Measurements from ENCODE around the gene KCNJ16.

Gene KCNJ16

GRCh38 chr17:70091005-70091568 is 16.1 kb downstream of the KCNJ16 start:
- ChIA-PET POLR2A (ENCODE audit: low non-redundant PET) (no interaction called here), CTCF (no interaction called here)
- no peak overlapping the region for H3K27ac ChIP-seq
- no peak for DNase-seq (ENCODE audit: low spot score)
- TF ChIP-seq CTCF (conservative IDR thresholded peaks at IDR 0.05; ENCODE audit: low read depth), result no peak

GRCh38 chr17:70091696-70092095 is 16.7 kb downstream of the KCNJ16 start:
- ChIA-PET CTCF (no interaction called here), POLR2A (ENCODE audit: low non-redundant PET) (no interaction called here)
- DNase-seq (ENCODE audit: low spot score), result no peak
- no peak for TF ChIP-seq CTCF (conservative IDR thresholded peaks at IDR 0.05; ENCODE audit: low read depth)
- no peak overlapping the region for H3K27ac ChIP-seq

- DNase-seq (ENCODE audit: low spot score), result no peak
- ChIA-PET CTCF (interaction anchor here (1.0 kb wide), 1 partner anchor 12 kb away, joined by 3 read pairs; no protein-coding TSS in a partner anchor), POLR2A (ENCODE audit: low non-redundant PET) (no interaction called here)
- H3K27ac ChIP-seq, result no peak overlapping the region
- no peak for TF ChIP-seq CTCF (conservative IDR thresholded peaks at IDR 0.05; ENCODE audit: low read depth)
Measured at GRCh38 chr17:70093163-70093562, 18.1 kb downstream of the KCNJ16 start.

GRCh38 chr17:70095455-70095854 is 20.4 kb downstream of the KCNJ16 start:
- no peak overlapping the region for H3K27ac ChIP-seq
- ChIA-PET POLR2A (ENCODE audit: low non-redundant PET) (no interaction called here), CTCF (interaction anchor here (0.7 kb wide), 1 partner anchor 441 kb away, joined by 3 read pairs; no protein-coding TSS in a partner anchor)
- TF ChIP-seq CTCF (conservative IDR thresholded peaks at IDR 0.05; ENCODE audit: low read depth), result no peak
- no peak for DNase-seq (ENCODE audit: low spot score)

GRCh38 chr17:70096861-70097260 is 21.8 kb downstream of the KCNJ16 start:
- CTCF ChIA-PET, result no interaction called here
- H3K27ac ChIP-seq, result no peak overlapping the region

GRCh38 chr17:70098030-70098429 is 23.0 kb downstream of the KCNJ16 start:
- POLR2A ChIA-PET (ENCODE audit: low non-redundant PET), result no interaction called here
- DNase-seq (ENCODE audit: low spot score), result no peak
- CTCF ChIA-PET, result no interaction called here
- TF ChIP-seq CTCF (conservative IDR thresholded peaks at IDR 0.05; ENCODE audit: low read depth), result no peak
- H3K27ac ChIP-seq, result no peak overlapping the region

More at GRCh38 chr17:70096861-70097260, 21.8 kb downstream of the KCNJ16 start:
- no peak for DNase-seq (ENCODE audit: low spot score)
- TF ChIP-seq CTCF (conservative IDR thresholded peaks at IDR 0.05; ENCODE audit: low read depth), result no peak
- POLR2A ChIA-PET (ENCODE audit: low non-redundant PET), result no interaction called here
